Measurements from ENCODE around the gene GALNT8.
"Not testable (repeated sequence)": the region's sequence is repeated elsewhere in the genome, so short reads cannot be mapped to it uniquely, and the experiment has no call there.

Gene GALNT8

GRCh38 chr12:4743046-4743445, 22.8 kb downstream of the GALNT8 start:
- DNase-seq (ENCODE audit: low read depth): no peak

DNA sequence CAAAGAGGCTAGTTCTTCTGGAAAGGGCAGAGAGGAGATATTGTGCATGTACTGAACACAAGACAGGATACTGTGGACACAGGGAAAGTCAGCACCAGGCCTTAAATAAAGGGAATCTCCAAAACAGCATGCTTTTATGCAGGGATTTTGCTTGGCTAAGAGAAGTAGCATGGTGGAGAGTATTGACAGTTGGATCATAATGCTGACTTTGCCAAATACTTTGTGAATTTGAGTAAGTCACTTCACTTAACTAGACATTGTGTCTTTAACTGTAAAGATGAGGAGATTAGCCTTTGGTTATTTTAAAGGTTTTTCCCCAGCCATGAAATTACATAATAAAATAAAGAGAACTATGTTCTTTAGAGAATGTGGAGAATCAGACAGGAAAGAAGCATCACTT, 24.5 kb downstream of the GALNT8 start:
- no peak for DNase-seq (ENCODE audit: low read depth)

DNA sequence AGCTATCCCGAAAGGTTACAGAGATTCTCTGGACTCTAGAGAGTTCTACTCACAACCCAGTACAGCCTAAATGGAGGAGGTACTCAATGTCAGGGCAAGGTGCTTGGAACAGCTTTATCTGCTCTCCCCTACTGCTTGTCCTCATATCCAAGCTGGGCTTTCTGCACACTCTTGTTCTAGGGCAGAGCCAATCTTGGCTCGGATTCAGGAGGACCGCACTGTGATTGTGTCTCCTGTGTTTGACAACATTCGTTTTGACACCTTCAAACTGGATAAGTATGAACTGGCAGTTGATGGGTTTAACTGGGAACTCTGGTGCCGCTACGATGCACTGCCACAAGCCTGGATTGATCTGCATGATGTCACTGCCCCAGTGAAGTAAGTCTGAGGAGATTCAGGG, 25.0 kb downstream of the GALNT8 start:
- no peak for DNase-seq (ENCODE audit: low read depth)

DNA sequence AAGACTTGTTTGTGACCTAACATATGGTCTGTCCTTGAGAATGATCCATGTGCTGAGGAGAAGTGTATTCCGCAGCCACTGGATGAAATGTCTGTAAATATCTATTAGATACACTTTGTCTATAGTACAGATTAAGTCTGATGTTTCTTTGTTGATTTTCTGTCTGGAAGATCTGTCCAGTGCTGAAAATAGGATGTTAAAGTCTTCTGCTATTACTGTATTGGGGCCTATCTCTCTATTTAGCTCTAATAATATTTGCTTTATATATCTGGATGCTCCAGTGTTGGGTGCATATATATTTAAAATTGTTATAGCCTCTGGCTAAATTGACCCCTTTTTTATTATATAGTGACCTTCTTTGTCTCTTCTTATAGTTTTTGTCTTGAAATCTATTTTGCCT, 31.5 kb downstream of the GALNT8 start:
- not testable (repeated sequence) for DNase-seq (ENCODE audit: low read depth)

- no peak for DNase-seq (ENCODE audit: low read depth)
These were observed 42.6 kb downstream of the GALNT8 start for GRCh38 chr12:4762773-4763172.

GRCh38 chr12:4763549-4763948, 43.3 kb downstream of the GALNT8 start:
- no peak for DNase-seq (ENCODE audit: low read depth)

GRCh38 chr12:4766445-4766844, 46.2 kb downstream of the GALNT8 start:
- no peak for DNase-seq (ENCODE audit: low read depth)

DNA sequence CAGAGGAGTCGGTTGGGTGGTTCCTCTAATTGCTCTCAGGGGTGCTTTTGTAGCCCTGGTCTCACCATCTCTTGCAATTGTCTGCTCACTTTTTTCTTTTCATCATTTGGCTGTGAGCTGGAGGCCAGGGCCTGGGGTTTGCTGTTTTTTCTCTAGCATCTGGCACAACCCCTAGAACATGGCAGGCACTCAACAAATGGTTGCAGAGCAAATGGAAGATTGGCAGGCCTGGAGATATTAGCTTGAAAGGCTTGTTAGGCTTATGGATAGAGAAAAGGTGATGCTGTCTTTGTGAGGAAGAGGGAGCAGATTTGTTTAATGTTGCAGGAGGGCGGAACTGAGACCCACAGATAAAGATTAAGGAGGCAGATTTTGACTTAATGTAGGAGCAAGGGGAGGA, 47.0 kb downstream of the GALNT8 start:
- no peak for DNase-seq (ENCODE audit: low read depth)

- DNase-seq (ENCODE audit: low read depth): no peak
These were observed 48.1 kb downstream of the GALNT8 start for GRCh38 chr12:4768341-4768740.

GRCh38 chr12:4769073-4769472, 48.9 kb downstream of the GALNT8 start:
- no peak for DNase-seq (ENCODE audit: low read depth)

- no peak for DNase-seq (ENCODE audit: low read depth)
These were observed 51.2 kb downstream of the GALNT8 start for GRCh38 chr12:4771172-4771959.

DNA sequence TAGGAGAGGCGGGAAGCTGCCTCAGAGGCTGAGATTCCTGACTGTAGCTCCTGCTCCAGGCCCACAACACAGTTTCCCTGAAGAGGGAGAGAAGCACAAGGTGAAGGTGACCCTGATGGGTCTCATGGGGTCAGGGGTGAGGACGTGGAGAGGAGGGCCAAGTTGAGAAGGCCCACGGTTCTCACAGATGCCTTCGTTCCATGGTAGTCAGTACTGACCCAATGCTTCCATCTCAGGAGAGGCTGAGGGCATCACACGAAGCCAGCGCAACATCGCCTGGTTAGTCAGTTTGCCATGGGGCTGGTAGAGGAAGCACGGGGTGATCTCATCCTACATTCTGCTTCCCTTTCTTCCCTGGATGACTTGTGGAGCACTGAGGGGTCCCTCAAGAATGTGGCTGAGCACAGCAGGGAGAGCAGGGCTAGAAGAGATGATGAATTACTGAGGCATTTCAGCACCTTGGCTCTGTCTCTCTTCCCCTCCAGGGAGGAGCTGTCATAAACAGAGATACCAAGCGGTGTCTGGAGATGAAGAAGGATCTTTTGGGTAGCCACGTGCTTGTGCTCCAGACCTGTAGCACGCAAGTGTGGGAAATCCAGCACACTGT, 51.9 kb downstream of the GALNT8 start:
- no peak for DNase-seq (ENCODE audit: low read depth)

DNA sequence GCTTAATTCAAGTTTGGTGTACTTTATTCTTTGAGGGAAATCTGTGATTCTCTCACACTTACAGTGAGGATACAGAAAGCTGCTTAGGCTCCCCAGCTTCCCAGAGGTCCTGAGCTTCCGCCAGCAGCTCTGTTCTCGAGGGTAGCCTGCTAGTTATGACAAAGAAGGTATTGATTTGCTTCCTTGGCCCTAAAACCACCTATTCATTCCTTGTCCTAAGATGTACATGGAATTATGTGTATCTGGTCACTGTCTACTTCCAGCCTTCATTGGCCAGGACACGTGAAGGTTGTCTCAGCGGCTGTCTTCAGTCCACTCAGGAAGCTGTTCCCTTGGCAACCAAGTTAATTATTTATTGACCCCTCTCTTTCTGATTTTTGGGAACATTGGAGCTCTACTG, 55.7 kb downstream of the GALNT8 start:
- no peak for DNase-seq (ENCODE audit: low read depth)

DNA sequence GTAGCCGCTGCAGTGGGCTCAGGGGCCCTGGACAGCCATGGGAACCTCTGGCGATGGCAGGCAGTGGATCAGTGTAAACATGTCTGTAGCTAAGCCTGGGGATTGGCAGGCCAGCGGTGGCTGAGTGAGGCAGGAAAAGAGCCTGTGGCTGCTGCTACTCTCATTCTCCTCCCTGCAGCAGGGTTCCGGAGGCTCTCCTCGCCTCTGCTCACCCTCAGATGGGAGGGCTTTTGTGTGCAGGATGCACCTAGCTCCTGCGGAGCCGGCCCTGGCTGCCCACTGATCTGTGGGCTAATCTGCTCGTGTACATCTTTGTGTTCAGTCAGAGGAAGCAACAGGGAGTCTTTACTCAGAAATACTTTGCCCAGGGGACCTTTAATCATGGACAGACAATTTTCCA, 59.5 kb downstream of the GALNT8 start:
- DNase-seq (ENCODE audit: low read depth): no peak

DNA sequence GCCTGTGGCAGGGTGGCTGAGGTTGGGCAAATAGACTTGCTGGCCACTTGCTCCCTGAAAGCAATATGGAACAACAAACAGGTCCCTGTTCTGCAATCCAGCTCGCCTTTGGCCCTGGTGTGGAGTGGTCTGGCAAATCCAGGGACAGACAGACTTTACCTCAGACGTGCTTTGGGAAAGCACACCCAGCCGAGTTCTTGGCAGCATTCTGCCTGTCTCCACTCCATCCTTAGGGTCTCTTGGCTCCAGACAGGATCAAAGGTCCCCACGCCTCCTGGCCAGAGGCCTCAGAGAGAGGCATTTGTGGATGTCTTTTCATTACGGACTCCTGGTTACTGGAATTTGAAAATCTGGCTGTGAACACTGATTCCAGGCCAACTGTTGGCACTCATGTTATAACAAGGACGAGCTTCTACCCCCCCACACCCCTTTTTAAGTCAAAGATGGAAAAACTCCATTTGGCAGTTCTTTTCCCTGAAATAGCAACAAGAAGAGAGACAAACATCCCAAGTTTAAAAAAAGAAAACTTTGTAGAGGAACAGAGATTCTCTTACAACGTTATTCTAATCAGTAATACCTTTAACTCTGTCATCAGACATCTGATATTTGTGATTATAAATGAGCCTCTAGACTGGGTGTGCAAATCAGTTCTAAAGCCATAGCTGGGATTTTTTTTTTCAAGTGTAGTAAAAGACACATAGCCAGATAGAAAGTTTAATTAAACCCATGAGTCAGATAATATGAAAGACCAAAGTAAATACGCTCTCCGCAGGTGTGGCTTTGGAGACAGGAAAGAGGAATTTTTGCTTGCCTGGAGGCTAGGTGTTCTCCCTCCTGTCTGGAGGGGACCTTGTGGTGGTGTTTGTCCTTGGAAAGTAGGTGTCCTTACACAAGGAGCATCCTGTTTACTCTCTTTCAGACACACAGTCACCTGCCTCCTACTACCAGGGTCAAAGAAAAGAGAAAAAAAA, 60.7 kb downstream of the GALNT8 start:
- DNase-seq (ENCODE audit: low read depth): no peak

GRCh38 chr12:4784404-4785054, 64.3 kb downstream of the GALNT8 start:
- DNase-seq (ENCODE audit: low read depth): no peak

DNA sequence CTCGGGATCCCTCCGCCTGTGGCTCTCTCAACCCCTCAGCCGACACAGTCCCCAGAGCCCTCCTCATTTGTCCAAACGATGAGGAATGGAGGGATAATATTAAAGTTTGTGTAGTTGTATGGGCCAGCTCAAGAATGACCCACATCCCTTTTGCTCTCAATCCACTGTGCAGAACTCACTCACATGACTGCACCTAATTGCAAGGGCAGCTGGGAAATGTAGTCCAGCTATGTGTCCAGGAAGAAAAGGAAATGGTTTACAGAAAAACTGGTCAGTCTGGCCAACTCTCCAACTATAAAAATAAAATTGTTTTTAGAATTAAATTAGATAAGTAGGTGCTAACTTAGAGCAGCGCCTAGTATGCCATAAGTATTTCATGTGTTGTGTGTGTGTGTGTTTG, 66.6 kb downstream of the GALNT8 start:
- DNase-seq (ENCODE audit: low read depth): no peak

DNA sequence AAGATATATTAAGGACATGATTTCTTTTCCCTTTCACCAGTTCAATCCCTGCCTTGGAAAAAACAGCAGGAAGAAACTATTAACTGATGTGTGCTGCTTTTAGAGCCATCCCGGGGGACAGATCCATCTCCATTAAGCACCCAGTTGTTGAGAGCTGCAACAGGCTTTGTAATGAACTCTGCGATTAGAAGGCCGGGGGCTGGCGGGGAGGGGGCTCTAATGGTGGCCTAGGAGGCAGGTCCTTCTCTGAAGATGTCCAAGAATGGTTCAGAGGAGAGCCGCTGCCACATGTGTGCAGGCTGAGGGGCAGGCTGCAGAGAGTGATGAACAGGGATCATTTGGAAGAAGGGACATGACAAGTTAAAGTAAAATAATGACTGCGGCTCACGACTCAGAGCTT, 67.8 kb downstream of the GALNT8 start:
- DNase-seq (ENCODE audit: low read depth): no peak

GRCh38 chr12:4789776-4790175, 69.6 kb downstream of the GALNT8 start:
- no peak for DNase-seq (ENCODE audit: low read depth)

GRCh38 chr12:4791497-4791896, 71.3 kb downstream of the GALNT8 start:
- no peak for DNase-seq (ENCODE audit: low read depth)

DNA sequence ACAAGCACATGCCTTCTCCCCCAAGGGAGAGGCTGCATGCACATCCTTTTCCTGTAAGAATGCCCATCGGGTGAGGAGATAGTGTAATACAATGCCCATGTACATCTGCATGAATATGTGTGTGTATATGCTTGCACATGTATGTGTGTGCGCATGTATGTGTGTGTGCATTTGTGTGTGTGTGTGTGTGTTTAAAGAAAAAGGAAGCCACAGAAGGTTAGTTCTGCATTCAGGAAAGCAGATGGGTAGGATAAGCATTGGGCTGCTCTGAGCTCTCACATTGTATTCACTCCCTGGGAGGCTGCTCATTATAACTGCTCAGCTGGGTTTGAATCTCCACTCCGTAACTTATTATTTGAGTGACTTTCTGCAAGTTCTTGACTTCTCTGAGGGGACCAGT, 74.3 kb downstream of the GALNT8 start:
- DNase-seq (ENCODE audit: low read depth): no peak

- DNase-seq (ENCODE audit: low read depth): no peak
These were observed 76.0 kb downstream of the GALNT8 start for GRCh38 chr12:4796216-4796615.

Data from HS-5 (cell line).